ENCODE results near the gene BLVRA.

- TF ChIP-seq CTCF (IDR thresholded peaks at IDR 0.05; ENCODE audit: low read depth, low read length), result no peak
- no peak for TF ChIP-seq EZH2phosphoT487 (IDR thresholded peaks at IDR 0.05; ENCODE audit: low read depth)
Observed at GRCh38 chr7:43824963-43825362, 66.5 kb downstream of the BLVRA start.

Data from OCI-LY3 (cell line).